GM12878 (cell line): ENCODE data around the gene ULK4. TPM values are rescaled to one million over a fixed set of nuclear protein-coding genes. Genes with fewer than 3 reads are reported as not detected.

Source experiments
- ATF7 ChIP-seq: fragments of 450-650 bp; IDR thresholded peaks from 2 replicates; pipeline ENCODE4 v1.6.1; 2016; ENCODE audit warnings: low read depth, mild to moderate bottlenecking
- CBX3 ChIP-seq: fragments of 200-600 bp; sonication (generic); IDR thresholded peaks from 2 replicates; pipeline ENCODE4 v1.6.1; 2016; ENCODE audit warnings: low read depth, borderline replicate concordance
- CHD1 ChIP-seq: IDR thresholded peaks from 2 replicates; pipeline ENCODE4 v1.6.1; 2012; ENCODE audit warnings: low read depth, low read length, improper control_type of control experiment
- CREB1 ChIP-seq: IDR thresholded peaks from 2 replicates; pipeline ENCODE4 v1.6.1; 2012; ENCODE audit warnings: low read depth, mild to moderate bottlenecking, inconsistent platforms
- CREM ChIP-seq: IDR thresholded peaks from 2 replicates; pipeline ENCODE4 v1.6.1; 2014; ENCODE audit warnings: antibody characterized with exemption, low read depth
- DPF2 ChIP-seq: fragments of 450-650 bp; IDR thresholded peaks from 2 replicates; pipeline ENCODE4 v1.6.1; 2017; ENCODE audit warnings: mild to moderate bottlenecking
- E2F4 ChIP-seq: IDR thresholded peaks from 2 replicates; pipeline ENCODE4 v1.6.1; 2012; ENCODE audit warnings: low read depth, low read length, improper control_type of control experiment
- EGR1 ChIP-seq, 2 experiments: IDR thresholded peaks; 1 replicate in 1 of 2; 2 replicates in 1 of 2; pipeline ENCODE4 v1.6.1; 2011 to 2012; ENCODE audit warnings: low read depth in 2 of 2, low read length in 2 of 2, borderline replicate concordance in 1 of 2, mild to moderate bottlenecking in 1 of 2, moderate library complexity in 1 of 2
- FOXM1 ChIP-seq: IDR thresholded peaks from 2 replicates; pipeline ENCODE4 v1.6.1; 2012; ENCODE audit warnings: low read depth, mild to moderate bottlenecking, inconsistent platforms, low read length, moderate library complexity
- HDAC2 ChIP-seq: fragments of 200-600 bp; sonication (generic); IDR thresholded peaks from 2 replicates; pipeline ENCODE4 v1.6.1; 2017
- IKZF1 ChIP-seq: fragments of 450-650 bp; conservative IDR thresholded peaks from 2 replicates; pipeline ENCODE4 v1.6.1; 2017; ENCODE audit warnings: antibody characterized with exemption, mild to moderate bottlenecking
- IKZF2 ChIP-seq, 2 experiments: fragments of 450-650 bp; IDR thresholded peaks; 2 replicates each; pipeline ENCODE4 v1.6.1; 2017; ENCODE audit warnings: mild to moderate bottlenecking in 2 of 2, moderate library complexity in 2 of 2
- JUND ChIP-seq: IDR thresholded peaks from 2 replicates; pipeline ENCODE4 v1.6.1; 2012; ENCODE audit warnings: low read depth, mild to moderate bottlenecking, low read length, improper control_type of control experiment, moderate library complexity
- KAT2A ChIP-seq: conservative IDR thresholded peaks from 2 replicates; pipeline ENCODE4 v1.6.1; 2011; ENCODE audit warnings: low read depth, low read length; ENCODE audit not compliant: control insufficient read depth
- LARP7 ChIP-seq: fragments of 450-650 bp; IDR thresholded peaks from 2 replicates; pipeline ENCODE4 v1.6.1; 2017; ENCODE audit warnings: mild to moderate bottlenecking
- MXI1 ChIP-seq: fragments of 150-350 bp; IDR thresholded peaks from 2 replicates; pipeline ENCODE4 v1.6.1; 2011; ENCODE audit warnings: low read depth, mild to moderate bottlenecking, inconsistent platforms, low read length, improper control_type of control experiment
- MYC ChIP-seq: IDR thresholded peaks from 2 replicates; pipeline ENCODE4 v1.6.1; 2011; ENCODE audit warnings: mild to moderate bottlenecking, low read length, moderate library complexity, inconsistent platforms; ENCODE audit not compliant: insufficient read depth, insufficient replicate concordance, insufficient read length, severe bottlenecking
- NBN ChIP-seq: fragments of 450-650 bp; IDR thresholded peaks from 2 replicates; pipeline ENCODE4 v1.6.1; 2016
- NFIC ChIP-seq: IDR thresholded peaks from 2 replicates; pipeline ENCODE4 v1.6.1; 2012; ENCODE audit warnings: low read depth, mild to moderate bottlenecking, inconsistent platforms, low read length, moderate library complexity
- NR2C2 ChIP-seq: IDR thresholded peaks from 2 replicates; pipeline ENCODE4 v1.6.1; 2011; ENCODE audit warnings: borderline replicate concordance, low read depth; ENCODE audit not compliant: control insufficient read depth, insufficient read length
- POLR2AphosphoS2 ChIP-seq: IDR thresholded peaks from 2 replicates; pipeline ENCODE4 v1.6.1; 2011; ENCODE audit warnings: low read depth, mild to moderate bottlenecking, low read length, improper control_type of control experiment, moderate library complexity
- RAD51 ChIP-seq: fragments of 450-650 bp; IDR thresholded peaks from 2 replicates; pipeline ENCODE4 v1.6.1; 2016; ENCODE audit warnings: moderate library complexity, mild to moderate bottlenecking, inconsistent platforms
- RB1 ChIP-seq: fragments of 450-650 bp; formaldehyde crosslinking; IDR thresholded peaks from 2 replicates; pipeline ENCODE4 v1.6.1; 2017; ENCODE audit warnings: mild to moderate bottlenecking, borderline replicate concordance
- RELB ChIP-seq: fragments of 450-650 bp; IDR thresholded peaks from 2 replicates; pipeline ENCODE4 v1.6.1; 2017; ENCODE audit warnings: low read depth, mild to moderate bottlenecking, moderate library complexity
- RFX5 ChIP-seq: IDR thresholded peaks from 2 replicates; pipeline ENCODE4 v1.6.1; 2011; ENCODE audit warnings: low read depth, low read length, improper control_type of control experiment
- SPI1 ChIP-seq: IDR thresholded peaks from 2 replicates; pipeline ENCODE4 v1.6.1; 2011; ENCODE audit warnings: low read depth, mild to moderate bottlenecking, low read length, moderate library complexity, borderline replicate concordance; ENCODE audit not compliant: insufficient read depth
- SRF ChIP-seq, 2 experiments: IDR thresholded peaks; 2 replicates each; pipeline ENCODE4 v1.6.1; 2011; ENCODE audit warnings: low read depth in 2 of 2, low read length in 2 of 2, mild to moderate bottlenecking in 1 of 2, moderate library complexity in 1 of 2
- TAF1 ChIP-seq: IDR thresholded peaks from 2 replicates; pipeline ENCODE4 v1.6.1; 2011; ENCODE audit warnings: mild to moderate bottlenecking, low read depth, low read length, borderline replicate concordance
- TCF7 ChIP-seq: IDR thresholded peaks from 2 replicates; pipeline ENCODE4 v1.6.1; 2014; ENCODE audit warnings: antibody characterized with exemption, borderline replicate concordance
- ZNF384 ChIP-seq: IDR thresholded peaks from 2 replicates; pipeline ENCODE4 v1.6.1; 2012; ENCODE audit warnings: low read depth, mild to moderate bottlenecking, low read length, improper control_type of control experiment, borderline replicate concordance
- polyA plus RNA-seq, 11 experiments: library from polyadenylated mRNA; depleted of rRNA in 4 of 11; unstranded in 6 of 11; stranded (reverse) in 5 of 11; fragments of >200 nt; fragmentation: Nextera tagmentation in 4 of 11; fragmentation: Illumina TruSeq in 1 of 11; extraction: Ambion mirVana in 4 of 11; extraction: Trizol in 1 of 11; gene quantifications; 1 replicate in 1 of 11; 2 replicates in 10 of 11; pipeline versions ENCODE4 v1.2.1 to v1.2.3, GENCODE V29; 2011 to 2016; ENCODE audit warnings: inconsistent platforms in 2 of 11, missing spikeins in 2 of 11, low read depth in 1 of 11
- total RNA-seq, 4 experiments: library from RNA; depleted of rRNA in 3 of 4; stranded (reverse); fragments of >200 nt in 3 of 4; fragmentation: Illumina TruSeq in 1 of 4; extraction: Trizol in 1 of 4; gene quantifications; 2 replicates each; pipeline versions ENCODE4 v1.2.1 to v1.2.3, GENCODE V29; 2013 to 2021

ULK4 gene
- total and polyA plus RNA-seq, 10 of the 15 experiments (the other 5 are each of a cell fraction or from before 2014, with no cell fraction given): 3.5 to 7.6 (median 6.3) TPM

- TF ChIP-seq ATF7 (no peak), NR2C2 (no peak), ZNF384 (0 out of 2 replicates have a peak, but pooled peaks have one; percentile 39), MYC (no peak), DPF2 (peak; percentile 94), FOXM1 (no peak), CHD1 (peak; percentile 85; the same call in 1 of the 2 replicates), RFX5 (no peak), CBX3 (no peak), TAF1 (peak; percentile 99), MXI1 (peak; percentile 70; the same call in 1 of the 2 replicates), CREM (peak; percentile 85), NFIC (no peak), SPI1 (no peak; the same call in 1 of the 2 replicates), SRF (IDR thresholded peaks at IDR 0.05; ENCODE audit: low read depth in 2 of 2, low read length in 2 of 2) (peak in 1 of 2 experiments; percentile 57; a peak in 3 of 4 replicates), LARP7 (peak; percentile 91; the same call in 1 of the 2 replicates), KAT2A (no peak), IKZF2 (IDR thresholded peaks at IDR 0.05) (peak; percentile 51 to 70; a peak in 3 of 4 replicates), NBN (peak; percentile 85), RAD51 (no peak), JUND (no peak), HDAC2 (no peak), POLR2AphosphoS2 (peak; percentile 97), TCF7 (peak; percentile 64; the same call in 1 of the 2 replicates), RELB (peak; percentile 77), E2F4 (peak; percentile 36; the same call in 1 of the 2 replicates), IKZF1 (peak; percentile 98), EGR1 (IDR thresholded peaks at IDR 0.05; ENCODE audit: borderline replicate concordance in 1 of 2, low read depth in 2 of 2, low read length in 2 of 2) (peak; percentile 32 to 97), CREB1 (peak; percentile 89), RB1 (peak; percentile 98; the same call in 1 of the 2 replicates)
Observed at GRCh38 chr3:41198950-41199865, 762.7 kb downstream of the ULK4 start, which contains the start of gene CTNNB1 (continued).
